ENCODE measurements around the gene DHCR7.

GRCh38 chr11:71463331-71464211 is 15.4 kb upstream of the DHCR7 start:
- TF ChIP-seq CTCF (IDR thresholded peaks at IDR 0.05 in 4 of 5, conservative IDR thresholded peaks at IDR 0.05 in 1 of 5) = no peak
- TF ChIP-seq POLR2A (IDR thresholded peaks at IDR 0.05) = no peak
